PFSK-1 (cell line): ENCODE results near the gene CCNJL.

Experiments
- FOXP2 ChIP-seq: optimal IDR thresholded peaks from 2 replicates; pipeline ENCODE3; 2011; ENCODE audit warnings: borderline replicate concordance, control low read depth, inconsistent platforms; ENCODE audit not compliant: insufficient read depth; ENCODE audit errors: extremely low read length, extremely low read depth
- POLR2AphosphoS5 ChIP-seq: IDR thresholded peaks from 2 replicates; pipeline ENCODE4 v1.6.1; 2012; ENCODE audit warnings: low read depth, mild to moderate bottlenecking, control low read depth, low read length, moderate library complexity
- REST ChIP-seq, 2 experiments: IDR thresholded peaks; 2 replicates each; pipeline versions ENCODE4 v1.6.1 to v1.8.0; 2011 to 2012; ENCODE audit warnings: low read depth in 2 of 2, low read length in 2 of 2, control low read depth in 1 of 2, inconsistent platforms in 1 of 2, mild to moderate bottlenecking in 1 of 2, moderate library complexity in 1 of 2; ENCODE audit not compliant: insufficient read depth in 1 of 2
- SIN3A ChIP-seq: IDR thresholded peaks from 2 replicates; pipeline ENCODE4 v1.6.1; 2012; ENCODE audit warnings: mild to moderate bottlenecking, low read length, moderate library complexity, borderline replicate concordance; ENCODE audit not compliant: insufficient read depth
- TAF1 ChIP-seq: IDR thresholded peaks from 2 replicates; pipeline ENCODE4 v1.6.1; 2012; ENCODE audit warnings: low read length, control low read depth, borderline replicate concordance; ENCODE audit not compliant: insufficient read depth

Gene CCNJL

GRCh38 chr5:160310552-160311295, 1.6 kb downstream of the CCNJL start:
- TF ChIP-seq REST (IDR thresholded peaks at IDR 0.05; ENCODE audit: insufficient read depth in 1 of 2, low read depth in 2 of 2, low read length in 2 of 2) (no peak), POLR2AphosphoS5 (no peak), FOXP2 (no peak), TAF1 (no peak)

DNA sequence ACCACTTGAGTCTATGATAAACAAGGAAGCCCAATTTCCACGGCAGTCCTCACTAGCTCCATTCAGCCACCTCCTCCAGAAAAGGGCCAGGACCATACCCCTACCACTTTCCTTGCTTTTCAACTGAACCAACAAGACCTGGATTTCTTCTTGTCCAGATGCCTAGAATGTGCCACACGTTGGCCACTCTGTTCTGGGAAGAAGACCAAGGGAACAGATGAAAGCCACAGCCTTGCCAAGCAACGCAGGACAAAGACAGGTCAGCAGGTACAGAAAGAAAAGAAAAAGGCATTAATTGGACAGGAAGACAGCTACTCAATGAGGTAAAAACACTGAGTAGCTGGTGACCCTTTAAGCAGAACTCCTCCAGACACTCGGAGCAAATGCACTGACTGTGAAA, 2.2 kb downstream of the CCNJL start:
- TF ChIP-seq SIN3A (no peak), POLR2AphosphoS5 (no peak), REST (IDR thresholded peaks at IDR 0.05; ENCODE audit: insufficient read depth in 1 of 2, low read depth in 2 of 2, low read length in 2 of 2) (no peak), FOXP2 (no peak), TAF1 (no peak)

DNA sequence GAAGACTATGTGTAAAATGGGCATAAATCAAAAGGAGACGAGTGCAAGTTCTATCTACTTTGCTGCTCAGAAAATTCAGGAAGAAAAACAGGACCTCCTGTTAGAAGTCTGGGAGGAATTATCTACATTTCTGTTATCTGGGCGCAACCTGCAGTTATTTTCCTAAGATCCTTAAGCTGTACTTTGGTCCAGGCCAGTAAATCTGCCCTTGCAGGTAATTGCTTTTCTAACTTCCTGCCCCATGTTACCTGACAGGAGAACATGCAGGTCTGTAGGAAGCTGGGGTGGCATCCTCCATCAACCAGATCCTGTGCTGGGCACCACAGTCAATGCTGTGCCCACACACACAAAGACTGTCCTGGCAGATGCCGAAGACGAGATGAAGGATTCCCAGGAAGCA, 5.7 kb downstream of the CCNJL start:
- TF ChIP-seq TAF1 (no peak), FOXP2 (no peak), REST (IDR thresholded peaks at IDR 0.05; ENCODE audit: insufficient read depth in 1 of 2, low read depth in 2 of 2, low read length in 2 of 2) (no peak), SIN3A (no peak), POLR2AphosphoS5 (no peak)

DNA sequence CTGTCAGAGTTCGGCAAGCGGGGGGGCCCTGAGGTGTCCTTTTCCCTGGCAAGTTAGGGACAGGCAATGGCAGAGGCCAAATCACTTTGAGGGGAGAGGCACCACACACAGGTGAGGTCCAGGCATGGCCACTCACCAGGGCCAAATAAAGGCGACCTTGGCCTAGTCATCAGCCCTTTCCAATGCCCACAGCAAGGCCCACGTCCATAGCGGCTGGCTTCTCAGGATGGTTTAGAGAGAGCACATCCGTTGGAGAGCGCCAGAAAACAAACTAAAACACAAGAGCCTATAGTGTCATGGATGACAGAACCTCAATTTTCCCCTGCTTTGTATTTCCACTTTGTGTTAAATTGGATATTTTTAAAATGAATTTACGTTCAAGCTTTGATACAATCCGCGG, 7.0 kb downstream of the CCNJL start:
- TF ChIP-seq SIN3A (no peak), POLR2AphosphoS5 (no peak), FOXP2 (no peak), REST (IDR thresholded peaks at IDR 0.05; ENCODE audit: insufficient read depth in 1 of 2, low read depth in 2 of 2, low read length in 2 of 2) (no peak), TAF1 (no peak)

- TF ChIP-seq REST (IDR thresholded peaks at IDR 0.05; ENCODE audit: insufficient read depth in 1 of 2, low read depth in 2 of 2, low read length in 2 of 2) (no peak), SIN3A (no peak), TAF1 (no peak), POLR2AphosphoS5 (no peak), FOXP2 (no peak)
These were observed 8.7 kb downstream of the CCNJL start for GRCh38 chr5:160303690-160304089.
